Smooth muscle cell (in vitro differentiated cells): Measurements from ENCODE around the gene CUX1. TPM values are rescaled to one million over a fixed set of nuclear protein-coding genes. Genes with fewer than 3 reads are reported as not detected.
"Not testable (repeated sequence)": the region's sequence is repeated elsewhere in the genome, so short reads cannot be mapped to it uniquely, and the experiment has no call there.

ENCODE experiments used
- DNase-seq: peaks from one replicate; lab custom pipeline; 2025; ENCODE audit not compliant: unreplicated experiment; lab: John Stamatoyannopoulos, UW
- H2AFZ ChIP-seq: fragments of 200-600 bp; sonication (generic); 2 replicates; pipeline ENCODE4 v1.6.0; 2016; ENCODE audit warnings: antibody characterized with exemption, low read depth, mild to moderate bottlenecking
- H3F3A ChIP-seq: fragments of 200-600 bp; sonication (generic); 2 replicates; pipeline ENCODE4 v1.6.0; 2017; ENCODE audit warnings: antibody characterized with exemption, low read depth
- H3K27ac ChIP-seq: fragments of 200-600 bp; sonication (generic); 2 replicates; pipeline ENCODE4 v1.5.1; 2016; ENCODE audit warnings: low read depth, mild to moderate bottlenecking
- H3K27me3 ChIP-seq: fragments of 200-600 bp; sonication (generic); 2 replicates; pipeline ENCODE4 v1.6.1; 2016; ENCODE audit warnings: low read depth, mild to moderate bottlenecking
- H3K36me3 ChIP-seq: fragments of 200-600 bp; sonication (generic); 2 replicates; pipeline ENCODE4 v1.5.1; 2016; ENCODE audit warnings: low read depth
- H3K4me1 ChIP-seq: fragments of 200-600 bp; sonication (generic); 2 replicates; pipeline ENCODE4 v1.5.1; 2016; ENCODE audit warnings: low read depth
- H3K4me2 ChIP-seq: fragments of 200-600 bp; sonication (generic); 2 replicates; pipeline ENCODE4 v1.6.0; 2016; ENCODE audit warnings: mild to moderate bottlenecking
- H3K4me3 ChIP-seq: fragments of 200-600 bp; sonication (generic); 2 replicates; pipeline ENCODE4 v1.5.1; 2016; ENCODE audit warnings: mild to moderate bottlenecking
- H3K79me2 ChIP-seq: fragments of 200-600 bp; sonication (generic); 2 replicates; pipeline ENCODE4 v1.6.0; 2016; ENCODE audit warnings: low read depth, mild to moderate bottlenecking
- H3K9ac ChIP-seq: fragments of 200-600 bp; sonication (generic); 2 replicates; pipeline ENCODE4 v1.6.0; 2016; ENCODE audit warnings: low read depth
- H3K9me3 ChIP-seq: fragments of 200-600 bp; sonication (generic); replicated peaks from 2 replicates; pipeline ENCODE4 v1.5.1; 2016; ENCODE audit warnings: low read depth
- H4K20me1 ChIP-seq: fragments of 200-600 bp; sonication (generic); 2 replicates; pipeline ENCODE4 v1.6.0; 2016; ENCODE audit warnings: low read depth
- WGBS: methylation state at CpG from one replicate; pipeline ENCODE4 v1.1.7; 2016; ENCODE audit warnings: low lambda C conversion rate; 5-methylcytosine and 5-hydroxymethylcytosine counted together
- polyA plus RNA-seq: library from polyadenylated mRNA; unstranded; fragments of >200 nt; fragmentation: Nextera tagmentation; extraction: Ambion mirVana; gene quantifications from 2 replicates; pipeline ENCODE4 v1.2.1, GENCODE V29; 2016
- total RNA-seq: library from RNA; depleted of rRNA; stranded (reverse); fragments of >200 nt; gene quantifications from 2 replicates; pipeline ENCODE4 v1.2.3, GENCODE V29; 2014
- TF ChIP-seq, protein P1 (sequence below): fragments of 200-600 bp; sonication (generic); IDR thresholded peaks from 2 replicates; pipeline ENCODE4 v1.5.1; 2017; ENCODE audit warnings: borderline replicate concordance, mild to moderate bottlenecking, antibody characterized with exemption; ENCODE audit not compliant: insufficient read depth, poor library complexity, severe bottlenecking

Gene CUX1
- total and polyA plus RNA-seq, 2 experiments from 2014 or later, result 56.3 to 78.4 TPM

DNA sequence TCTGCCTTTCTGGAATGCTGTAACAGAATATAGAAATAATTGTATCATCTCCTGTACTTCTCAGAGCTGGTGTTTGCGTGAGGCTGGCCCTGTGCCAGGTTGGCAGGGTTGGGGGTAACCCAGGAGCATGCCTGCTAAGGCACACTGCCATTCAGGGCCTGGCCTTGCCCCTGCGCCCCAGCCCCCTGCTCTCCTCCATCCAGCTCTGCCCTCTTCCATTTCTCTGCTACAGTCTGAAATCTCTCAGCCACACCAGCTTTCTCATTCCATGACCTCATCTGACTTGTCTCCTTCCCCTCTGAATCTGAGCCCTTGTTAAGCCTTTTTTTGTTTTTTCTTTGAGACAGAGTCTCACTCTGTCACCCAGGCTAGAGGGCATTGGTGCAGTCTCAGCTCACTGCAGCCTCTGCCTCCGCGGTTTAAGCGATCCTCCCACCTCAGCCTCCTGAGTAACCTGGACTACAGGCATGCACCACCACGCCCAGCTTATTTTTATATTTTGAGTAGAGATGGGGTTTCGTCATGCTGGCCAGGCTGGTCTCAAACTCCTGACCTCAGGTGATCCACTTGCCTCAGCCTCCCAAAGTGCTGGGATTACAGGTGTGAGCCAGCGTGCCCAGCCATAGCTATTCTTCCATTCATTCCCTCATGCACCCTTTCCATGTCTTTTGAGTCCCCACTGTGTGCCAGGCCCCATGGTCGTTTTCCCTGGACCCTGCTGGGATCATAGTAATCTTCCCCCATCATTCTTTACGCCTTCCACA lies 206.8 kb downstream of the CUX1 start:
- Histone ChIP-seq H3K36me3 (no peaks in the 10 kb centered on the region), H3K4me1 (no peaks in the 10 kb centered on the region), H3F3A (peaks cover 4% of the 10 kb centered on the region), H3K9ac (no peak overlapping the region), H2AFZ (no peak overlapping the region), H3K9me3 (no peaks in the 10 kb centered on the region), H3K4me2 (no peak overlapping the region), H3K4me3 (no peak overlapping the region), H3K27me3 (no peaks in the 10 kb centered on the region), H3K79me2 (peaks cover 59% of the 10 kb centered on the region), H3K27ac (no peak overlapping the region), H4K20me1 (peaks cover 97% of the 10 kb centered on the region)
- no peak for DNase-seq
- TF ChIP-seq, protein P1, sequence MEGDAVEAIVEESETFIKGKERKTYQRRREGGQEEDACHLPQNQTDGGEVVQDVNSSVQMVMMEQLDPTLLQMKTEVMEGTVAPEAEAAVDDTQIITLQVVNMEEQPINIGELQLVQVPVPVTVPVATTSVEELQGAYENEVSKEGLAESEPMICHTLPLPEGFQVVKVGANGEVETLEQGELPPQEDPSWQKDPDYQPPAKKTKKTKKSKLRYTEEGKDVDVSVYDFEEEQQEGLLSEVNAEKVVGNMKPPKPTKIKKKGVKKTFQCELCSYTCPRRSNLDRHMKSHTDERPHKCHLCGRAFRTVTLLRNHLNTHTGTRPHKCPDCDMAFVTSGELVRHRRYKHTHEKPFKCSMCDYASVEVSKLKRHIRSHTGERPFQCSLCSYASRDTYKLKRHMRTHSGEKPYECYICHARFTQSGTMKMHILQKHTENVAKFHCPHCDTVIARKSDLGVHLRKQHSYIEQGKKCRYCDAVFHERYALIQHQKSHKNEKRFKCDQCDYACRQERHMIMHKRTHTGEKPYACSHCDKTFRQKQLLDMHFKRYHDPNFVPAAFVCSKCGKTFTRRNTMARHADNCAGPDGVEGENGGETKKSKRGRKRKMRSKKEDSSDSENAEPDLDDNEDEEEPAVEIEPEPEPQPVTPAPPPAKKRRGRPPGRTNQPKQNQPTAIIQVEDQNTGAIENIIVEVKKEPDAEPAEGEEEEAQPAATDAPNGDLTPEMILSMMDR, result no peak
- WGBS, result 96% methylated on average over 10 of the region's 10 CpGs

DNA sequence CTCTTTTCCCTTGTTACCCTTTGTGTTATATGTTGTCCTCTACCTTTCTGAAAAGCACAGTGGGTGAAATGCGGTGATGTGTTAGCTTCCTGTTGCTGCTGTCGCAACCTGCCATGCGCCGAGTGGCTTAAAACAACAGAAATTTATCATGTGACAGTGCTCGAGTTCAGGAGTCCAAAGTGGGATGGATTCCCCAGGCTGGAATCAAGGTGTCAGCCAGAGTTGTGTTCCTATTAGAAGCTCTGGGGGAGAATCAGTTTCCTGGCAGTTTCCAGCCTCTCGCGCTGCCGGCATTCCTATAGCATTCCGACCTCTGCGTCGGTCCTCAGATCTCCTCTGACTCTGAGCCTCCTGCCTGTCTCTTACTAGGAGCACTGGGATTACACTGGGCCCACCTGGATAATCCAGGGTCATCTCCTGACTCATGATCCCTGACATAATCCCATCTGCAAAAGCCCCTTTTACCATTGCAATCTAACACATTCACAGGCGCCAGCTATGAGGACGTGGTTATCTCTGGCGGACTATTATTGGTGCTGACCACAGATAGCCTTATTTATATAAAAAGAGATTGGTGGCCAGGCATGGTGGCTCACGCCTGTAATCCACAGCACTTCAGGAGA lies 207.5 kb downstream of the CUX1 start:
- Histone ChIP-seq H3K36me3 (no peaks in the 10 kb centered on the region), H3K4me2 (no peak overlapping the region), H3K9ac (no peak overlapping the region), H4K20me1 (peaks cover 96% of the 10 kb centered on the region), H3K4me1 (no peaks in the 10 kb centered on the region), H3K27me3 (no peaks in the 10 kb centered on the region), H3K27ac (no peak overlapping the region), H2AFZ (no peak overlapping the region), H3K9me3 (no peaks in the 10 kb centered on the region), H3K4me3 (no peak overlapping the region), H3K79me2 (peaks cover 53% of the 10 kb centered on the region), H3F3A (peaks cover 4% of the 10 kb centered on the region)
- TF ChIP-seq, protein P1, result no peak
- DNase-seq, result no peak
- 76% methylated on average over 15 of the region's 15 CpGs for WGBS

DNA sequence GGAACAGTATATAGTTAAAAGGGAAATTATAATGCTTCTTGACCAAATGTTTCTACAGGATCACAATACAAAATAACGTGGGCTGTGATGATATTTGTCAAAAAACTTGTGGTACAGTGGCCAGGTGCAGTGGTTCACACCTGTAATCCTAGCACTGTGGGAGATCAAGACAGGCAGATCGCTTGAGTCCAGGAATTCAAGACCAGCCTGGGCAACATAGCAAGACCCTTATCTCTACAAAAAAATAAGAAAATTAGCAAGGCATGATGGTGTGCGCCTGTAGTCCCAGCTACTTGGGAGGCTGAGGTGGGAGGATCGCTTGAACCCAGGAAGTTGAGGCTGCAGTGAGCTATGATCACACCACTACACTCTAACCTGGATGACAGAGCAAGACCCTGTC lies 208.4 kb downstream of the CUX1 start:
- H3K4me2 ChIP-seq, H3K36me3 ChIP-seq: not testable (repeated sequence)
- 82% methylated on average over 4 of the region's 4 CpGs for WGBS

GRCh38 chr7:102028206-102028826 lies 210.9 kb downstream of the CUX1 start:
- no peak overlapping the region for H3K4me2 ChIP-seq
- H4K20me1 ChIP-seq, result peaks cover 81% of the 10 kb centered on the region
- DNase-seq, result no peak
- 94% methylated on average over 18 of the region's 18 CpGs for WGBS
- TF ChIP-seq, protein P1, result no peak
- H3F3A ChIP-seq, result no peaks in the 10 kb centered on the region
- no peaks in the 10 kb centered on the region for H3K4me1 ChIP-seq
- H3K27me3 ChIP-seq, result no peaks in the 10 kb centered on the region
- no peaks in the 10 kb centered on the region for H3K36me3 ChIP-seq
- no peak overlapping the region for H2AFZ ChIP-seq
- no peak overlapping the region for H3K27ac ChIP-seq
- no peak overlapping the region for H3K9ac ChIP-seq
- H3K79me2 ChIP-seq, result peaks cover 54% of the 10 kb centered on the region
- no peak overlapping the region for H3K4me3 ChIP-seq
- no peaks in the 10 kb centered on the region for H3K9me3 ChIP-seq

More for the DNA sequence above, 208.4 kb downstream of the CUX1 start:
- peaks cover 49% of the 10 kb centered on the region for H3K79me2 ChIP-seq
- not testable (repeated sequence) for H3K9ac ChIP-seq, H2AFZ ChIP-seq, H3K27ac ChIP-seq, H3K4me3 ChIP-seq, H3K9me3 ChIP-seq, DNase-seq, H3K4me1 ChIP-seq, H3K27me3 ChIP-seq, H3F3A ChIP-seq
- H4K20me1 ChIP-seq, result peaks cover 97% of the 10 kb centered on the region
